Measurements from ENCODE around the gene ZNF22.

ZNF22 gene

GRCh38 chr10:44956717-44957706, 43.7 kb upstream of the ZNF22 start:
- no peak for TF ChIP-seq CTCF (conservative IDR thresholded peaks at IDR 0.05)
- no peak overlapping the region for H3K27ac ChIP-seq

- peak overlapping the region; percentile 71 for H3K27ac ChIP-seq
- no peak for TF ChIP-seq CTCF (conservative IDR thresholded peaks at IDR 0.05)
Observed at GRCh38 chr10:44958196-44958897, 42.4 kb upstream of the ZNF22 start.

GRCh38 chr10:44958898-44959246, 41.9 kb upstream of the ZNF22 start:
- no peak for TF ChIP-seq CTCF (conservative IDR thresholded peaks at IDR 0.05)
- H3K27ac ChIP-seq, result peak overlapping the region; percentile 71

- no peak for TF ChIP-seq CTCF (conservative IDR thresholded peaks at IDR 0.05)
- H3K27ac ChIP-seq, result peak within 1 kb of the TSS; percentile 71
Observed at GRCh38 chr10:44959247-44960087, 41.3 kb upstream of the ZNF22 start, which contains the start of gene RASSF4. Gene RASSF4, plus strand, starts transcription at chr10:44959802. Its CDS starts 10,401 bp downstream, at chr10:44970203.

GRCh38 chr10:44960088-44960460, 40.6 kb upstream of the ZNF22 start:
- TF ChIP-seq CTCF (conservative IDR thresholded peaks at IDR 0.05), result no peak

GRCh38 chr10:44960482-44961229, 40.1 kb upstream of the ZNF22 start:
- peak overlapping the region; percentile 71; the same call in 1 of the 2 replicates for H3K27ac ChIP-seq
- no peak for TF ChIP-seq CTCF (conservative IDR thresholded peaks at IDR 0.05)

More at GRCh38 chr10:44960088-44960460, 40.6 kb upstream of the ZNF22 start:
- peak overlapping the region; percentile 71 for H3K27ac ChIP-seq

Data from VCaP (cell line).